Duodenal mucosa (tissue), 2 donors: Measurements from ENCODE around the gene CGREF1.
"Not testable (repeated sequence)": the region's sequence is repeated elsewhere in the genome, so short reads cannot be mapped to it uniquely, and the experiment has no call there.

ENCODE experiments used
- H3K27ac ChIP-seq: one replicate; pipeline ENCODE4 v1.7.0; 2013; ENCODE audit warnings: low read depth, low read length
- H3K27me3 ChIP-seq, 2 donors: one replicate each; pipeline ENCODE4 v1.7.0; 2013; ENCODE audit warnings: low read length in 2 of 2, control low read depth in 1 of 2; ENCODE audit not compliant: insufficient read depth in 2 of 2, control insufficient read depth in 1 of 2
- H3K36me3 ChIP-seq, 2 donors: one replicate each; pipeline ENCODE4 v1.7.0; 2013; ENCODE audit warnings: low read length in 2 of 2, control low read depth in 1 of 2; ENCODE audit not compliant: insufficient read depth in 2 of 2, control insufficient read depth in 1 of 2
- H3K4me1 ChIP-seq, 2 donors: one replicate each; pipeline ENCODE4 v1.7.0; 2013; ENCODE audit warnings: low read length in 2 of 2, control low read depth in 1 of 2; ENCODE audit not compliant: insufficient read depth in 2 of 2, control insufficient read depth in 1 of 2
- H3K4me3 ChIP-seq, 2 donors: one replicate each; pipeline ENCODE4 v1.7.0; 2013; ENCODE audit warnings: low read length in 2 of 2, low read depth in 1 of 2
- H3K9ac ChIP-seq, 2 donors: one replicate each; pipeline ENCODE4 v1.7.0; 2013; ENCODE audit warnings: low read length in 2 of 2, low read depth in 1 of 2
- H3K9me3 ChIP-seq, 2 donors: one replicate each; pipeline ENCODE4 v1.7.0; 2013; ENCODE audit warnings: low read length in 2 of 2, control low read depth in 1 of 2; ENCODE audit not compliant: control insufficient read depth in 1 of 2

The CGREF1 gene

DNA sequence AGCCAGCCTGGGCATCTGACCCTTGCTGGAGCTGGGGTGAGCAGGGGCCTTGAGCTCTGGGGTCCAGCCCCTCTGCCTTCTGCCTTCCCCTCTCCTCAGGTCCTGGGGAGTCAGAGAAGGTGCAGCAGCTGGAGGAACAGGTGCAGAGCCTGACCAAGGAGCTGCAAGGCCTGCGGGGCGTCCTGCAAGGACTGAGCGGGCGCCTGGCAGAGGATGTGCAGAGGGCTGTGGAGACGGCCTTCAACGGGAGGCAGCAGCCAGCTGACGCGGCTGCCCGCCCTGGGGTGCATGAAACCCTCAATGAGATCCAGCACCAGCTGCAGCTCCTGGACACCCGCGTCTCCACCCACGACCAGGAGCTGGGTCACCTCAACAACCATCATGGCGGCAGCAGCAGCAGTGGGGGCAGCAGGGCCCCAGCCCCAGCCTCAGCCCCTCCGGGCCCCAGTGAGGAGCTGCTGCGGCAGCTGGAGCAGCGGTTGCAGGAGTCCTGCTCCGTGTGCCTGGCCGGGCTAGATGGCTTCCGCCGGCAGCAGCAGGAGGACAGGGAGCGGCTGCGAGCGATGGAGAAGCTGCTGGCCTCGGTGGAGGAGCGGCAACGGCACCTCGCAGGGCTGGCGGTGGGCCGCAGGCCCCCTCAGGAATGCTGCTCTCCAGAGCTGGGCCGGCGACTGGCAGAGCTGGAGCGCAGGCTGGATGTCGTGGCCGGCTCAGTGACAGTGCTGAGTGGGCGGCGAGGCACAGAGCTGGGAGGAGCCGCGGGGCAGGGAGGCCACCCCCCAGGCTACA lies 36.8 kb downstream of the CGREF1 start:
- no peak overlapping the region for H3K9ac ChIP-seq
- no peaks in the 10 kb centered on the region for H3K9me3 ChIP-seq
- peaks cover 25 to 43% of the 10 kb centered on the region in 2 donors for H3K4me1 ChIP-seq
- H3K27ac ChIP-seq, result no peak overlapping the region
- peak overlapping the region in 1 of 2 donors; percentile 46 for H3K4me3 ChIP-seq
- H3K27me3 ChIP-seq, result no peaks in the 10 kb centered on the region
- H3K36me3 ChIP-seq, result no peaks in the 10 kb centered on the region

DNA sequence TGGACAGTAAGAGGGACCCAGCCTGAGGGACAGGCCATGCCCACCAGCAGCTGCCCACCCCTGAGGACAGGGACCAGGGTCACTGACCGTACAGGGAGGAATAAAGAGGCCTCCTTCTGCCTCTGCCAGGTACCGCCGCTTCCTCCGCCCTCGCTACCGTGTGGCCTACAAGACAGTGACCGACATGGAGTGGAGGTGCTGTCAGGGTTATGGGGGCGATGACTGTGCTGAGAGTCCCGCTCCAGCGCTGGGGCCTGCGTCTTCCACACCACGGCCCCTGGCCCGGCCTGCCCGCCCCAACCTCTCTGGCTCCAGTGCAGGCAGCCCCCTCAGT lies 38.4 kb downstream of the CGREF1 start:
- Histone ChIP-seq H3K27ac (peak overlapping the region; percentile 14), H3K9ac (peak overlapping the region; percentile 16 to 33), H3K4me1 (peaks cover 27 to 39% of the 10 kb centered on the region in 2 donors), H3K27me3 (no peaks in the 10 kb centered on the region), H3K9me3 (no peaks in the 10 kb centered on the region), H3K4me3 (peak overlapping the region; percentile 55 to 57), H3K36me3 (no peaks in the 10 kb centered on the region)

DNA sequence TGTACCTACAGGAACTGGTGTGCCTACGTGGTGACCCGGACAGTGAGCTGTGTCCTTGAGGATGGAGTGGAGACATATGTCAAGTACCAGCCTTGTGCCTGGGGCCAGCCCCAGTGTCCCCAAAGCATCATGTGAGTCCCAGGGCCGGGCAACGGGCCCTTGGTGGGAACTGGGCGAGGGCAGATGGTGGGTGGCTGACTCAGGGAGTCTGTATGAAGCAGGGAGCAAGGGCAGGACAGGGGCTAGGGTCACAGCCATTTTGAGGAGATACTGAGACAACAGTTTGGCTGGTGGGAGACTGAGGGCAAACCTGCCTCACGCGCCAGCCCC lies 38.8 kb downstream of the CGREF1 start:
- H3K27ac ChIP-seq, result no peak overlapping the region
- H3K4me3 ChIP-seq, result peak overlapping the region; percentile 55 to 57
- no peaks in the 10 kb centered on the region for H3K27me3 ChIP-seq
- H3K4me1 ChIP-seq, result peaks cover 25 to 35% of the 10 kb centered on the region in 2 donors
- no peaks in the 10 kb centered on the region for H3K36me3 ChIP-seq
- H3K9ac ChIP-seq, result peak overlapping the region; percentile 16 to 57
- H3K9me3 ChIP-seq, result no peaks in the 10 kb centered on the region

DNA sequence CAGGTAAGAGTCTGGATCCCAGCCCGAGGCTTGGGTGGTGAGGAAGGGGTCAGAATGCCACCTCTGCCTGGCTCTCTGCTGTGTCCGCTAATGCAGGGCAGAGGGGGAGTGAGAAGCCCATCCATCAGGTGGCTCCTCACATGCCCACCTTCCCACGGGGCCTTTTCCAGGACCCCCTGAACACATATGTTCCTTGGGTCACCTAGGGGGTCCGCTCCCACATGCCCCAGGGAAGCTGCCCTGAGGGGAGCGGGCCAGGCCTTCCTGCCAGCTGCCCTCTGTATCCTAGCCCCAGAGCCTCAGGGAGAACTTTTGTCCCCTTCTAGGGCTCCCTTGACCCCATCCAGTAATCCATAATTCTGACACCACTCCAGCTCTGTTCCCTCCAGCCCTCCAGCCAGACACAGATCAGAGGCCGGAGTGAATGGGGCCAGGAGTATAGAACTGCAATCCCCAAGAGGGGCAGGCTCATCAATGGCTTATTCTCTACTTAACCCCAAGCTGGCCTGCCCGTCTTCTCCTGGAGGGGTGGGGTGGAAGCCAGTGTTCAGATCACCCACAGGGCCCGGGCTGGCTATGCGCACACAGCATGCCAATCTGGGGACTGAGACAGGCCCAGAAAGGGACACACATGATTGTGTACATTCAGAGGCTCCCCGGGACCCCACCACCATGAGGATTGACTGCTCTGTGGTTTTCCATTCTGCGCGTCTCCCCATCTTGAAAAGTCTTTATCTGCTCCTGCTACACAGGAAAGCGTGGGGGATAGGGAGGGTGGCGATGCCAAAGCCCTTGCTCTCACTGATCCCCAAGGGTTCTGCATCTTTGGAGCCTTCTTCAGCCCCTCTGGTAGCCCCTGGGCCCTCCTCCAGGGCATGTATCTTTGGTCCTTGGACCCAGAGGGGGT lies 39.4 kb downstream of the CGREF1 start:
- Histone ChIP-seq H3K36me3 (no peaks in the 10 kb centered on the region), H3K9me3 (no peaks in the 10 kb centered on the region), H3K4me1 (peaks cover 30 to 36% of the 10 kb centered on the region in 2 donors), H3K27me3 (no peaks in the 10 kb centered on the region), H3K27ac (peak overlapping the region; percentile 26), H3K9ac (peak overlapping the region; percentile 43 to 57), H3K4me3 (peak overlapping the region; percentile 55 to 57)

DNA sequence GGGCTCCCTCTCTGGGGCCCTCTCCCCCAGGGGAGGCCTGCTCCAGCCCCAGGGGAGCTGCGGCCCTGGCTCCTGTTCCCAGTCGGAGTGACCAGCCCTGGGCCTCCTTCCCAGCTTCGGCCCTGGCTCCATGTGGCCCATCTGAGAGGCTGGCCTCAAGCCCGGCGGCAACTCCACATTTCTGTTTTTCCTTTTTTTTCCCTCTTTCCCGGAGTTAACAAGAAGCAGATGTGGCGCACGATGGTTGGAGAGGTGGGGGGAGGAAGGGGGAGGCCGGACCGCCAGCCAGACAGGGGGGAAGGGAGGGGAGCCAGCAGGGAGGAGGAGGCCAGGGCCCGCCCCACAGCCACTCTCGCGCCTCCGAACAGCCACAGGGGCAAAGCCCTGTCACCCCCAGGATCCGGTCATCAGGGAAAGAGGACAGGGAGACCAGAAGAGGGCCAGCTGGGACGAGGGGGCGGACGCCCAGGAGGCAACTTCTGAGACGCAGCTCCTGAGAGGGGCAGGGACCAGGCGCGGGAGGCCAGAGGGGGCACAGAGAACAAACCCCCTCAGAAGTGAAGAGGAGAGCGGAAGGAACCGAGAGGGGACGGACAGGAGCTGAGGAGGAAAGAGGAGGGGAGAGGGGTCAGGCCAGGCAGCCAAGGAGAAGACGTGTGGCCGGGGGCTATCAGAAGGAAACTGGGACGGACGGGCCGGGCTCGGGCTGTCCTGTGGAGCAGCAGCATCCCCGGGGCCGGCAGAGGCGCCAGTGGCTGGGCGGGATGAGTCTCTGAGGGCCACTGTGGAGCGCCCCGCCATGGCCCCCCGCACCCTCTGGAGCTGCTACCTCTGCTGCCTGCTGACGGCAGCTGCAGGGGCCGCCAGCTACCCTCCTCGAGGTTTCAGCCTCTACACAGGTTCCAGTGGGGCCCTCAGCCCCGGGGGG lies 40.4 kb downstream of the CGREF1 start, which contains the start of gene EMILIN1:
Gene EMILIN1, plus strand, starts transcription at position 349 of the 928 bp plus-strand sequence. Its CDS starts 451 bp downstream, at position 800.
- H3K27ac ChIP-seq, result peak within 1 kb of the TSS; percentile 54
- H3K36me3 ChIP-seq, result no peaks in the 10 kb centered on the region
- H3K4me3 ChIP-seq, result peak within 1 kb of the TSS; percentile 55 to 57
- no peaks in the 10 kb centered on the region for H3K9me3 ChIP-seq
- no peaks in the 10 kb centered on the region for H3K27me3 ChIP-seq
- H3K4me1 ChIP-seq, result peaks cover 30 to 39% of the 10 kb centered on the region in 2 donors
- H3K9ac ChIP-seq, result peak within 1 kb of the TSS; percentile 43 to 57

DNA sequence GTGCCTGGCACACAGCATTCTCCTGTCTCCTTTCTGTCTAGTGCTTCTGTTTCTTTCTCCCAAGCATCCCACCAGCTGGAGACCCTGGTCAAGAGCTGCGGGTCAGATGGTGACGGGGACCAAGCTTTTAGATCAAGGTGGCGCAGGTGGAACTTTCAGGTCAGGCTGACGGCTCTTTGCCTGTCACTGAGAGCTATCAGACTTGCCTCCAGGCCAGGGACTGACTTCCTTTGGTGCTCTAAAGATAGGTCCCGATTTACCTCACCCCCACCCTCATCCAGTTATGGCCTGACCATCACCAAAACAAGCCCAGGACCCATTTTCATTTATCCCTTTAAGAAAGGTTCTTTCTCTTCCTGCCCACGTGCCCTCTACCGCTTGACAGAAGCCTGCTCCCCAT lies 41.7 kb downstream of the CGREF1 start:
- Histone ChIP-seq H3K9ac (no peak overlapping the region), H3K27me3 (no peaks in the 10 kb centered on the region), H3K4me3 (no peak overlapping the region), H3K27ac (no peak overlapping the region), H3K36me3 (no peaks in the 10 kb centered on the region), H3K4me1 (peaks cover 30 to 44% of the 10 kb centered on the region in 2 donors), H3K9me3 (no peaks in the 10 kb centered on the region)

DNA sequence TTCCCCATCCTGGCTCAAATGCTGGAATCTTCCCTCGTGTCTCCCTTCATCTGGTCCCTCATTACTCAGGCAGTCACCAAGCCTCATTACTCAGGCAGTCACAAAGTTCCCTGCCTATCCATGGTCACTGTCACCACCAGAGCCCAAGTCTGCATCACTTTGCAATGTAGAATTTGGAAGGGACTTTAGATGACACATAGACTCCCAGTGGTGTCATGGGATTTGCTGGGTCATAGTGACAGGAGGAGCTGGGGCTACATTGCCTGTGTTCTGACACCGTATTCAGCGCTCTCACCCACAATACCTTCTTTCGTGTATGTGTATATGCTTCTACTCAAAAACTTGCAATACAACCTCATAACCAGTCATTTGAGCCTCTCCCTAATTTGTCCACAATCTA lies 42.6 kb downstream of the CGREF1 start:
- peaks cover 25 to 39% of the 10 kb centered on the region in 2 donors for H3K4me1 ChIP-seq
- no peaks in the 10 kb centered on the region for H3K9me3 ChIP-seq
- H3K9ac ChIP-seq, result no peak overlapping the region
- no peaks in the 10 kb centered on the region for H3K27me3 ChIP-seq
- no peak overlapping the region for H3K27ac ChIP-seq
- H3K4me3 ChIP-seq, result no peak overlapping the region
- no peaks in the 10 kb centered on the region for H3K36me3 ChIP-seq

DNA sequence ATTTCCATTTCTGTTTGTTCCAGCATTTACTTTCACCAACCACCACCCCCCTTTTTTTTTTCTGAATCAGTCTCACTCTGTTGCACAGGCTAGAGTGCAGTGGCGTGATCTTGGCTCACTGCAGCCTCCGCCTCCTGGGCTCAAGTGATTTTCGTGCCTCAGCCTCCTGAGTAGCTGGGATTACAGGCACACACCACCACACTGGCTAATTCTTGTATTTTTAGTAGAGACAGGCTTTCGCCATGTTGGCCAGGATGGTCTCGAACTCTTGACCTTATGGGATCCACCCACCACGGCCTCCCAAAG lies 43.4 kb downstream of the CGREF1 start:
- not testable (repeated sequence) for H3K36me3 ChIP-seq, H3K27ac ChIP-seq, H3K9me3 ChIP-seq, H3K27me3 ChIP-seq, H3K9ac ChIP-seq, H3K4me3 ChIP-seq
- peaks cover 22 to 41% of the 10 kb centered on the region in 2 donors for H3K4me1 ChIP-seq

DNA sequence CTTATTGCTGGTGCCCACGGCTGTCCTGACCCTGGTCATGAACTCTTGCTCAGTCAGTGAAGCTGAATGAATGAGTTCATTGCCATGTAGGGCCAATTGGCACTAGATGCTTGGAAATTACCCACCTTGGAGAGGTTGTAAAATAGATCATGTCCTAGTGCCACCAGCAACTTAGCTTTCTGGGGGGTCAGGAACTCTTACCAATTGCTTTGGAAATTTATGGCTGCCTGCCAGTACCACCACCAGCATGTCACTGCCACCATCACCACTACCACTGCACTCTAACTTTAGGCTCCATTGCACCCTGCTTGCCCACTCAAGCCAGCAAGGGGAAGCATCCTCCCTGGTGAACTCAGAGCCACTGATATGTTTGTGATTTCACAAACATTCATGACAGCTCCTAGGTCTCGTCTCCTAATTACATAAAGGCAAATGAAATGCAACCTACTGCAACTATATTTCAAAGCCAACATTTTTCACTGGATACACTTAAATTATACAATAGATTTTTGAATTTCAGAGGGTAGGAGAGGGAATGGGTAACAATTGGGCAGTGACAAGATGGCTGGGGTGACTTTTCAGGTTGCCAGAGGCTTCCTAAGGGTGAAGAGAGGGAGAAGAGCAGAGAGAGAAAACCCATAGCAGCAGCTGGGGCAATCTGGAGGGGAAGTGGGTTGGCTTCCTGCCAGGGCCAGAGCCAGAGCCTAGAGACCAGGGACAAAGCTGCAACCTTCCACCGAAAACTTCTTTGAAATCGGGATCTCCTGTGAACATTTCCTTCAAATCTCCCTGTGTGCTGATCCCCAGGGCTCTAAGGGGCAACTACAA lies 44.0 kb downstream of the CGREF1 start:
- peak overlapping the region in 1 of 2 donors; percentile 19 for H3K9ac ChIP-seq
- H3K4me1 ChIP-seq, result peaks cover 28 to 43% of the 10 kb centered on the region in 2 donors
- H3K27me3 ChIP-seq, result no peaks in the 10 kb centered on the region
- no peaks in the 10 kb centered on the region for H3K9me3 ChIP-seq
- no peak overlapping the region for H3K4me3 ChIP-seq
- H3K36me3 ChIP-seq, result no peaks in the 10 kb centered on the region
- H3K27ac ChIP-seq, result no peak overlapping the region
